Left renal pelvis (tissue), 4 donors: ENCODE results near the gene PMM1. TPM values are rescaled to one million over a fixed set of nuclear protein-coding genes. Genes with fewer than 3 reads are reported as not detected.

Experiments used
- DNase-seq, 4 donors: peaks; one replicate each; pipeline ENCODE4 v3.0.0-alpha.2; 2013; ENCODE audit warnings: low read depth in 4 of 4, low spot score in 3 of 4
- polyA plus RNA-seq, 4 donors: library from polyadenylated mRNA; unstranded; fragments of 120-200 nt; gene quantifications; one replicate each; pipeline ENCODE4 v1.2.1, GENCODE V29; 2013; ENCODE audit not compliant: insufficient read length in 4 of 4

PMM1 gene
- polyA plus RNA-seq, 4 donors: 31.5 to 57.3 (median 46.3) TPM

- no peak for DNase-seq
Observed at GRCh38 chr22:41539146-41540005, 50.3 kb downstream of the PMM1 start.

- DNase-seq: no peak
Observed at GRCh38 chr22:41538583-41538982, 51.1 kb downstream of the PMM1 start.

GRCh38 chr22:41537203-41537602 is 52.4 kb downstream of the PMM1 start:
- DNase-seq: no peak

- no peak for DNase-seq
Observed at GRCh38 chr22:41535244-41535643, 54.4 kb downstream of the PMM1 start.

GRCh38 chr22:41534219-41534618 is 55.4 kb downstream of the PMM1 start:
- DNase-seq: no peak

- no peak for DNase-seq
Observed at GRCh38 chr22:41532908-41533825, 56.5 kb downstream of the PMM1 start.

- DNase-seq: no peak
Observed at GRCh38 chr22:41531715-41532477, 57.7 kb downstream of the PMM1 start.

GRCh38 chr22:41530890-41531714 is 58.5 kb downstream of the PMM1 start:
- no peak for DNase-seq

GRCh38 chr22:41528938-41529561 is 60.6 kb downstream of the PMM1 start:
- no peak for DNase-seq

GRCh38 chr22:41528132-41528766 is 61.4 kb downstream of the PMM1 start:
- no peak for DNase-seq

Other genes starting within 250 kb of the PMM1 start
- 10 to 100 TPM; 15.1 to 28.4 (median 17.6) TPM for gene TEF, start 207.9 kb downstream of the PMM1 start, polyA plus RNA-seq
- 10 to 100 TPM; 50.3 to 60.6 (median 57.3) TPM for gene TOB2, start 143.0 kb downstream of the PMM1 start, polyA plus RNA-seq
- gene PHF5A, start 121.1 kb downstream of the PMM1 start, polyA plus RNA-seq: 10 to 100 TPM; 51.3 to 62.0 (median 52.4) TPM
- gene ACO2, start 120.7 kb downstream of the PMM1 start, polyA plus RNA-seq: 100 to 1,000 TPM in 3 of 4 donors, 10 to 100 TPM in 1; 51.0 to 149 (median 121) TPM
- gene POLR3H, start 45.4 kb downstream of the PMM1 start, polyA plus RNA-seq: 10 to 100 TPM; 25.7 to 30.5 (median 30.2) TPM
- 1 to 10 TPM; 4.3 to 8.4 (median 7.3) TPM for gene CSDC2, start 28.8 kb downstream of the PMM1 start, polyA plus RNA-seq
- gene DESI1, start 31.2 kb upstream of the PMM1 start, polyA plus RNA-seq: 10 to 100 TPM; 20.4 to 30.0 (median 29.9) TPM
- 100 to 1,000 TPM; 262 to 392 (median 362) TPM for gene XRCC6, start 31.5 kb upstream of the PMM1 start, polyA plus RNA-seq
- 100 to 1,000 TPM; 129 to 157 (median 144) TPM for gene SNU13, start 99.0 kb upstream of the PMM1 start, polyA plus RNA-seq
- gene MEI1, start 109.7 kb upstream of the PMM1 start, polyA plus RNA-seq: 1 to 10 TPM; 2.2 to 3.4 (median 3.1) TPM
- gene CCDC134, start 210.8 kb upstream of the PMM1 start, polyA plus RNA-seq: 10 to 100 TPM in 1 of 4 donors, 1 to 10 TPM in 3; 5.3 to 10.2 (median 8.2) TPM
- gene SREBF2, start 243.3 kb upstream of the PMM1 start, polyA plus RNA-seq: 10 to 100 TPM; 76.0 to 99.1 (median 93.9) TPM